GM19023 (cell line): ENCODE measurements around the gene CCDC73.
A peak's percentile ranks its signal among the peaks of the same experiment; 100 is the strongest.
"Not testable (repeated sequence)": the region's sequence is repeated elsewhere in the genome, so short reads cannot be mapped to it uniquely, and the experiment has no call there.

Experiments
- ATAC-seq: cut with Tn5 transposase; IDR thresholded peaks from one replicate; pipeline ENCODE4 v1.9.1; 2021; ENCODE audit warnings: mild to moderate bottlenecking, moderate library complexity; ENCODE audit not compliant: unreplicated experiment

Gene CCDC73

GRCh38 chr11:32809313-32809712 is 14.9 kb upstream of the CCDC73 start:
- peak; percentile 97 for ATAC-seq

- no peak for ATAC-seq
These were observed 2.0 kb upstream of the CCDC73 start for GRCh38 chr11:32796425-32796824.

- ATAC-seq, result peak; percentile 74
These were observed 1.4 kb downstream of the CCDC73 start for GRCh38 chr11:32792948-32793475.

GRCh38 chr11:32792111-32792947 is 2.1 kb downstream of the CCDC73 start:
- ATAC-seq, result no peak

- ATAC-seq, result no peak
These were observed 3.5 kb downstream of the CCDC73 start for GRCh38 chr11:32790916-32791315.

- ATAC-seq, result no peak
These were observed 7.7 kb downstream of the CCDC73 start for GRCh38 chr11:32786811-32787210.

- no peak for ATAC-seq
These were observed 9.2 kb downstream of the CCDC73 start for GRCh38 chr11:32785262-32785661.

GRCh38 chr11:32781721-32782120 is 12.7 kb downstream of the CCDC73 start:
- ATAC-seq, result no peak

- ATAC-seq, result not testable (repeated sequence)
These were observed 13.6 kb downstream of the CCDC73 start for GRCh38 chr11:32780839-32781238.

GRCh38 chr11:32779136-32779535 is 15.3 kb downstream of the CCDC73 start:
- no peak for ATAC-seq

- ATAC-seq, result no peak
These were observed 18.6 kb downstream of the CCDC73 start for GRCh38 chr11:32775908-32776307.

- ATAC-seq, result no peak
These were observed 20.4 kb downstream of the CCDC73 start for GRCh38 chr11:32774081-32774480.

- ATAC-seq, result no peak
These were observed 21.7 kb downstream of the CCDC73 start for GRCh38 chr11:32772731-32773130.

GRCh38 chr11:32761774-32762173 is 32.7 kb downstream of the CCDC73 start:
- ATAC-seq, result not testable (repeated sequence)

GRCh38 chr11:32758291-32758690 is 36.2 kb downstream of the CCDC73 start:
- no peak for ATAC-seq

GRCh38 chr11:32753181-32753580 is 41.3 kb downstream of the CCDC73 start:
- ATAC-seq, result not testable (repeated sequence)

GRCh38 chr11:32752001-32752400 is 42.5 kb downstream of the CCDC73 start:
- ATAC-seq, result no peak

GRCh38 chr11:32751381-32751780 is 43.1 kb downstream of the CCDC73 start:
- no peak for ATAC-seq

GRCh38 chr11:32729976-32730375 is 64.5 kb downstream of the CCDC73 start:
- no peak for ATAC-seq

- no peak for ATAC-seq
These were observed 71.1 kb downstream of the CCDC73 start for GRCh38 chr11:32723332-32723731.

GRCh38 chr11:32722255-32722654 is 72.2 kb downstream of the CCDC73 start:
- no peak for ATAC-seq

GRCh38 chr11:32713496-32713895 is 81.0 kb downstream of the CCDC73 start:
- ATAC-seq, result no peak
